GM12872 (cell line): ENCODE data around the gene MYO5B.

ENCODE experiments used
- CTCF ChIP-seq: IDR thresholded peaks from 3 replicates; pipeline ENCODE4 v1.5.1; 2011; ENCODE audit warnings: low read depth, mild to moderate bottlenecking, low read length, moderate library complexity; ENCODE audit not compliant: insufficient read depth

Gene MYO5B

GRCh38 chr18:50114448-50114847 is 80.5 kb downstream of the MYO5B start:
- TF ChIP-seq CTCF: no peak

GRCh38 chr18:50113726-50114125 is 81.2 kb downstream of the MYO5B start:
- no peak for TF ChIP-seq CTCF

DNA sequence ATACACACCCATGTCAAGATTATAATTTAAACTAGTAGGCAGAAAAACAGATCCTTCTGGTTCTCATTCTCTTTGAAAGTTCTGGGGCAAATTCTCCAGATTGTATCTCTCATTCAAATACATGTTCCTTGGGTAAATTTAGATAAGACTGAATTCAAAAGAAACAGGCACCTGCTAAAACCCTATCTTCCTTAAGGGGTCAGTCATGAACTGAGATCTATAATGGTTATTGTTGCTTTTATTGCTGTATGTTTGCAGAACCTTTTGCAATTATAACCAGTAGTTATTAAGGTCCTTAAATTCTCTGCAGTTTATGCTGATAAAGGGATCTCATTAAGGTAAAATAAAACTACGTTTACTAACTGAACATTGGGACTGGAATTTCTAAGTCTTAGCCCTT is 83.5 kb downstream of the MYO5B start:
- TF ChIP-seq CTCF: no peak

GRCh38 chr18:50107468-50107977 is 87.4 kb downstream of the MYO5B start:
- TF ChIP-seq CTCF: no peak

DNA sequence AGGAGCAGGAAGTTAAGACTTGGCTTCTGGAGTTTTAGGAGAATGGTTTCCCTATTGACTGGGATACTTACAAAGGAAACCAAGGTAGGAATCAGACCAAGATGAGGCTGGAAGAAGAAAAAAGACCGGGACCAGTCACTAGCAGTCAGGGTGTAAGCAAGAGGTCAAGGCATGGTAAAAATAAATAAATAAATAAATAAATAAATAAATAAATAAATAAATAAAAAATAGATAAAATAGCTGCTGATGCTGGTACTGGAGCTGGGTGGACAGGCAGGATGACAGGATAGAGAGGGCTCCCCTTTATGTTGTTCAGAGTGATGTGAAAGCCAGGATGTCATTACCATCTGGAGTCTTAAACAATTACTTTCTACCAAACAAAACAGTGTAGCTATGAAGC is 89.9 kb downstream of the MYO5B start:
- no peak for TF ChIP-seq CTCF

DNA sequence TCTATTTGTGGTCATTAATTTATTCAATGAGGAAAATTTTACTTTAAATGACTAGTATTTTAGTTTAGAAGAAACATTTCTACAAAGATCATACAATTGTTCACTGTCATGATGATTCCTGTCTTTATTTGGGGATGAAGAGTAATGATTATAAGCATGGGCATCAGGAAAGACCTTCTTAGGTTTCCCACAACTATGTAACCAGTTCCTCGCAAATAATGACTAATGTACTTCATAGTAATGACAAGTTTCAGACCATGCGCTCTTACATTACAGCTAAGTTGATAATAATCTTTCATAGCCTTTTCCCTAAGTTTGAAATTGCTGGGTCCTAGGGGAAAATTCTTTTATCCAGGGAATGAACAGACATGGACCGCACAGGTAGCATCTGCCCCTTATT is 90.5 kb downstream of the MYO5B start:
- TF ChIP-seq CTCF: no peak

DNA sequence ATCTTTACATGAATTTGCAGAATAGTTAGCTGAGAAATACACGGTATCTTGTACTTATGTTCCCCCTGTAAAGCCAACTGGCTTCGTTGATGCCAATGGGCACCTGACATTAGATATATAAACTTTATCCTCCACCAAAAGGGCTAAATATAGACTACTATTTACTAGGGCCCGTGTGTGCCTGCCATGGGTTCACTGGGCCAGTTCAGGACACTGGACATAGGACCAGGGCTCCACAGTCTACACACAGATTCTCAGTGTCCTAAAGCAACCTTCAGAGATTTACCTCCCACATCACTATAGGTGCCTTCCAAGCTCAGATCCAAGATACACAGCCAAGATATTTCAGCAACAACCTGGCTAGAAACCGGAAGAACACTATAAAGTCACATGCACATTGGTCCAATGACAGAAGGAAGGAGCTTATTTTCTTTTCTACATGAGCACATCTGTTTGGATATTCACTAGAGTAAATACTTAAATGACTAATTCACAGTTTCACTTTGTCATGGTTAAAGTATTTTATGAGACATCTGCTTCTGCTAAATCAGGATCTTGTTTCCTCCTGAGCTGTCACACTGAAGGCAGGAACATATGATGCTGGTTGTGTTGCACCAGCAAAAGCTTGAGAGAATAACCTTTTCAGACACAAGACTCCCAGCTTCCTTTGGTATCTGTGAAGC is 95.1 kb downstream of the MYO5B start:
- TF ChIP-seq CTCF: no peak
